ENCODE data around the gene USP6NL. TPM values are rescaled to one million over a fixed set of nuclear protein-coding genes. Genes with fewer than 3 reads are reported as not detected.

The USP6NL gene
- total and polyA plus RNA-seq, 9 of the 15 experiments (the other 6 are each of a cell fraction or from before 2014, with no cell fraction given) = 3.2 to 26.6 (median 19.8) TPM

DNA sequence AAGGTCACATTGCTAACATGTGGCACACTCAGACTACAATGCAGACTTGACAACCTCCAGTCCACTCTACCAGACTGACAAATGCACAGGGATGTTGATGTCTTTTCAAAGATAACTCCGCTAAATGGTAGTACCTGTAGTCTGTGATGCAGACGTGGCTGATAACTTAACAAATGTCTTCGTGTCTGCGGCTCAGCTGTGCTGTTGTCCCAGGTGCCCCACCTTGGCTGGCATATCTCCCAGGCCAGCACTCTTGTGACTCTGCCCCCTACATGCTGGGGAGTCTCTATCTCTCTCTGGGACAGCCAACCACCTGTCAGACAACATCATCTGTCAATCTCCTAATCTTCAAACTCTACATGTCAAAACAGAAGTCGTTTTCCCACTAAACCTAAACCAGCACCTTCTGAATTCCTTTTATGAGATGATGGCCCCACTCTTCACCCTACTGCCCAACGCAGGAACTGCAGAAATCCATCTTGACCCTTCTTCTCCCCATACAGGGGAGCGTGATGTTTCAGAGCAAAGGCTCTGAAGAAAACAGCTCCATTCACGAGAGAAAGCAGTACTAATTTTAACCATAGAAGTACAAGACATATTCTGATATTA, 156.4 kb downstream of the USP6NL start:
- FAIRE-seq (peak; percentile 64), DNase-seq (ENCODE audit: extremely low read depth in 1 of 4, low spot score in 3 of 4) (no peak), ATAC-seq (peak; percentile 64)
- H4K20me1 ChIP-seq (replicated peaks; ENCODE audit: control insufficient read depth, insufficient read depth, low read length) = no peaks in the 10 kb centered on the region
- H2AFZ ChIP-seq (ENCODE audit: low read depth, low read length) = no peak overlapping the region
- no peak overlapping the region for H3K4me2 ChIP-seq (ENCODE audit: insufficient read depth, low read length)
- no peaks in the 10 kb centered on the region; the same call in 1 of the 2 replicates for H3K9me3 ChIP-seq (replicated peaks; ENCODE audit: control insufficient read depth, insufficient read depth, low read depth, low read length)
- no TSS peak for BruUV-seq (replicated peaks)
- ChIA-PET CTCF (ENCODE audit: low intra/inter-chr PET ratio) (no interaction called here), POLR2A (no interaction called here)
- in situ Hi-C loops (cut with MboI) = no loop called here
- peaks cover 5% of the 10 kb centered on the region for H3K36me3 ChIP-seq (ENCODE audit: control insufficient read depth, insufficient read depth, low read length)
- no peak overlapping the region for H3K27ac ChIP-seq (ENCODE audit: extremely low read depth, low read depth, low read length)
- no peak overlapping the region for H3K4me3 ChIP-seq
- WGBS (ENCODE audit: insufficient coverage, low coverage, missing lambda C conversion rate) = 64% methylated on average over 8 of the region's 8 CpGs
- H3K4me1 ChIP-seq (replicated peaks in 1 of 2; ENCODE audit: control insufficient read depth in 2 of 2, insufficient read depth in 2 of 2, low read length in 2 of 2) = peaks cover 10 to 16% of the 10 kb centered on the region in 2 experiments
- H3K27me3 ChIP-seq (ENCODE audit: control insufficient read depth in 2 of 2, insufficient read depth in 2 of 2, low read length in 2 of 2) = no peaks in the 10 kb centered on the region
- no peaks in the 10 kb centered on the region for H3K9me1 ChIP-seq (ENCODE audit: control insufficient read depth, insufficient read depth, low read length)
- no peaks in the 10 kb centered on the region for H3K79me2 ChIP-seq (ENCODE audit: control insufficient read depth, insufficient read depth, low read length)
- intact Hi-C loops (cut with micrococcal nuclease) = no loop called here
- H3K9ac ChIP-seq (ENCODE audit: insufficient read depth in 1 of 2, low read depth in 2 of 2, low read length in 2 of 2) = no peak overlapping the region
- TF ChIP-seq, protein P1, sequence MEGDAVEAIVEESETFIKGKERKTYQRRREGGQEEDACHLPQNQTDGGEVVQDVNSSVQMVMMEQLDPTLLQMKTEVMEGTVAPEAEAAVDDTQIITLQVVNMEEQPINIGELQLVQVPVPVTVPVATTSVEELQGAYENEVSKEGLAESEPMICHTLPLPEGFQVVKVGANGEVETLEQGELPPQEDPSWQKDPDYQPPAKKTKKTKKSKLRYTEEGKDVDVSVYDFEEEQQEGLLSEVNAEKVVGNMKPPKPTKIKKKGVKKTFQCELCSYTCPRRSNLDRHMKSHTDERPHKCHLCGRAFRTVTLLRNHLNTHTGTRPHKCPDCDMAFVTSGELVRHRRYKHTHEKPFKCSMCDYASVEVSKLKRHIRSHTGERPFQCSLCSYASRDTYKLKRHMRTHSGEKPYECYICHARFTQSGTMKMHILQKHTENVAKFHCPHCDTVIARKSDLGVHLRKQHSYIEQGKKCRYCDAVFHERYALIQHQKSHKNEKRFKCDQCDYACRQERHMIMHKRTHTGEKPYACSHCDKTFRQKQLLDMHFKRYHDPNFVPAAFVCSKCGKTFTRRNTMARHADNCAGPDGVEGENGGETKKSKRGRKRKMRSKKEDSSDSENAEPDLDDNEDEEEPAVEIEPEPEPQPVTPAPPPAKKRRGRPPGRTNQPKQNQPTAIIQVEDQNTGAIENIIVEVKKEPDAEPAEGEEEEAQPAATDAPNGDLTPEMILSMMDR (IDR thresholded peaks at IDR 0.05 in 2 of 3, conservative IDR thresholded peaks at IDR 0.05 in 1 of 3; ENCODE audit: insufficient read depth in 2 of 3, low read depth in 1 of 3, low read length in 3 of 3) = peak; percentile 23 to 48 (median 43); a peak in 5 of 6 replicates
- TF ChIP-seq TARDBP (IDR thresholded peaks at IDR 0.05) (no peak), ZNF134 (CRISPR knock-in tag; conservative IDR thresholded peaks at IDR 0.05) (no peak), ZNF12 (CRISPR knock-in tag; IDR thresholded peaks at IDR 0.05) (no peak), CBFA2T3 (IDR thresholded peaks at IDR 0.05) (peak; percentile 54), CTBP1 (IDR thresholded peaks at IDR 0.05; ENCODE audit: borderline replicate concordance) (peak; percentile 21; the same call in 1 of the 2 replicates), ASH1L (IDR thresholded peaks at IDR 0.05; ENCODE audit: borderline replicate concordance, low read depth, partially characterized antibody) (no peak), ARID2 (IDR thresholded peaks at IDR 0.05) (no peak), MEIS2 (IDR thresholded peaks at IDR 0.05; ENCODE audit: partially characterized antibody) (peak; percentile 70)
- TF ChIP-seq, protein P2, sequence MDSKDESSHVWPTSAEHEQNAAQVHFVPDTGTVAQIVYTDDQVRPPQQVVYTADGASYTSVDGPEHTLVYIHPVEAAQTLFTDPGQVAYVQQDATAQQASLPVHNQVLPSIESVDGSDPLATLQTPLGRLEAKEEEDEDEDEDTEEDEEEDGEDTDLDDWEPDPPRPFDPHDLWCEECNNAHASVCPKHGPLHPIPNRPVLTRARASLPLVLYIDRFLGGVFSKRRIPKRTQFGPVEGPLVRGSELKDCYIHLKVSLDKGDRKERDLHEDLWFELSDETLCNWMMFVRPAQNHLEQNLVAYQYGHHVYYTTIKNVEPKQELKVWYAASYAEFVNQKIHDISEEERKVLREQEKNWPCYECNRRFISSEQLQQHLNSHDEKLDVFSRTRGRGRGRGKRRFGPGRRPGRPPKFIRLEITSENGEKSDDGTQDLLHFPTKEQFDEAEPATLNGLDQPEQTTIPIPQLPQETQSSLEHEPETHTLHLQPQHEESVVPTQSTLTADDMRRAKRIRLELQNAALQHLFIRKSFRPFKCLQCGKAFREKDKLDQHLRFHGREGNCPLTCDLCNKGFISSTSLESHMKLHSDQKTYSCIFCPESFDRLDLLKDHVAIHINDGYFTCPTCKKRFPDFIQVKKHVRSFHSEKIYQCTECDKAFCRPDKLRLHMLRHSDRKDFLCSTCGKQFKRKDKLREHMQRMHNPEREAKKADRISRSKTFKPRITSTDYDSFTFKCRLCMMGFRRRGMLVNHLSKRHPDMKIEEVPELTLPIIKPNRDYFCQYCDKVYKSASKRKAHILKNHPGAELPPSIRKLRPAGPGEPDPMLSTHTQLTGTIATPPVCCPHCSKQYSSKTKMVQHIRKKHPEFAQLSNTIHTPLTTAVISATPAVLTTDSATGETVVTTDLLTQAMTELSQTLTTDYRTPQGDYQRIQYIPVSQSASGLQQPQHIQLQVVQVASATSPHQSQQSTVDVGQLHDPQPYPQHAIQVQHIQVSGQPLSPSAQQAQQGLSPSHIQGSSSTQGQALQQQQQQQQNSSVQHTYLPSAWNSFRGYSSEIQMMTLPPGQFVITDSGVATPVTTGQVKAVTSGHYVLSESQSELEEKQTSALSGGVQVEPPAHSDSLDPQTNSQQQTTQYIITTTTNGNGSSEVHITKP (IDR thresholded peaks at IDR 0.05; ENCODE audit: partially characterized antibody) = no peak
- TF ChIP-seq, protein P3, sequence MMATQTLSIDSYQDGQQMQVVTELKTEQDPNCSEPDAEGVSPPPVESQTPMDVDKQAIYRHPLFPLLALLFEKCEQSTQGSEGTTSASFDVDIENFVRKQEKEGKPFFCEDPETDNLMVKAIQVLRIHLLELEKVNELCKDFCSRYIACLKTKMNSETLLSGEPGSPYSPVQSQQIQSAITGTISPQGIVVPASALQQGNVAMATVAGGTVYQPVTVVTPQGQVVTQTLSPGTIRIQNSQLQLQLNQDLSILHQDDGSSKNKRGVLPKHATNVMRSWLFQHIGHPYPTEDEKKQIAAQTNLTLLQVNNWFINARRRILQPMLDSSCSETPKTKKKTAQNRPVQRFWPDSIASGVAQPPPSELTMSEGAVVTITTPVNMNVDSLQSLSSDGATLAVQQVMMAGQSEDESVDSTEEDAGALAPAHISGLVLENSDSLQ (IDR thresholded peaks at IDR 0.05) = peak; percentile 76
